Upper lobe of left lung (tissue), 6 donors: ENCODE data around the gene HMGCS1. TPM values are rescaled to one million over a fixed set of nuclear protein-coding genes. Genes with fewer than 3 reads are reported as not detected.

Source experiments
- ATAC-seq, 2 donors: fragments of 200-7000 bp; cut with Tn5 transposase; one replicate each; pipeline ENCODE4 v1.9.1; 2022; ENCODE audit warnings: mild to moderate bottlenecking in 2 of 2, moderate library complexity in 2 of 2; ENCODE audit not compliant: low FRiP score in 2 of 2
- DNase-seq, 2 donors: peaks; one replicate each; pipeline ENCODE4 v3.0.0-alpha.2; 2019 to 2020
- H3K27ac ChIP-seq, 4 donors: fragments of 200-600 bp; sonication (generic); one replicate each; pipeline ENCODE4 v1.5.1; 2016 to 2019
- H3K27me3 ChIP-seq, 4 donors: fragments of 200-600 bp; sonication (generic); one replicate each; pipeline ENCODE4 v1.5.1; 2017 to 2019
- H3K36me3 ChIP-seq, 4 donors: fragments of 200-600 bp; sonication (generic); one replicate each; pipeline ENCODE4 v1.5.1; 2016 to 2019
- H3K4me1 ChIP-seq, 4 donors: fragments of 200-600 bp; sonication (generic); one replicate each; pipeline ENCODE4 v1.5.1; 2018 to 2019
- H3K4me3 ChIP-seq, 4 donors: fragments of 200-600 bp; sonication (generic); one replicate each; pipeline ENCODE4 v1.5.1; 2017 to 2019; ENCODE audit warnings: mild to moderate bottlenecking in 2 of 4, moderate library complexity in 1 of 4
- H3K9me3 ChIP-seq, 4 donors: fragments of 200-600 bp; sonication (generic); one replicate each; pipeline ENCODE4 v1.5.1; 2018 to 2019
- CTCF ChIP-seq, 6 experiments: fragments of 450-650 bp in 4 of 6; fragments of 200-600 bp in 2 of 6; sonication (generic) in 2 of 6; IDR thresholded peaks; one replicate each; pipeline ENCODE4 v1.5.1; 2016 to 2019; ENCODE audit warnings: antibody characterized with exemption in 6 of 6
- EP300 ChIP-seq, 4 donors: sonication (generic); formaldehyde crosslinking; IDR thresholded peaks; one replicate each; pipeline ENCODE4 v1.5.1; 2017; ENCODE audit warnings: antibody characterized with exemption in 4 of 4, control low read depth in 2 of 4
- POLR2A ChIP-seq, 4 donors: fragments of 450-650 bp; IDR thresholded peaks; one replicate each; pipeline ENCODE4 v1.5.1; 2016 to 2017; ENCODE audit warnings: antibody characterized with exemption in 4 of 4, mild to moderate bottlenecking in 2 of 4
- POLR2AphosphoS5 ChIP-seq, 2 donors: sonication (generic); formaldehyde crosslinking; IDR thresholded peaks; one replicate each; pipeline ENCODE4 v1.5.1; 2017; ENCODE audit warnings: antibody characterized with exemption in 2 of 2
- WGBS, 2 donors: methylation state at CpG; one replicate each; pipeline ENCODE4 v1.1.5; 2017 to 2018; 5-methylcytosine and 5-hydroxymethylcytosine counted together
- total RNA-seq, 6 donors: library from RNA; depleted of rRNA in 4 of 6; stranded (reverse); fragments of >200 nt in 4 of 6; gene quantifications; one replicate each; pipeline versions ENCODE4 v1.1.0 to v1.2.1, GENCODE V29; 2016 to 2021
- donor health status: DM: no; HTN: no; CAD: no; lungs with moderate emphysema.
- donor health status: DM: no; HTN: yes; CAD: no; lungs with severe emphysema.

The HMGCS1 gene
- 100 to 1,000 TPM in 3 of 6 donors, 10 to 100 TPM in 3; 47.1 to 174 (median 107) TPM for total RNA-seq

- H3K9me3 ChIP-seq = no peaks in the 10 kb centered on the region
- 1% methylated on average over 38 to 69 of the region's 70 CpGs for WGBS, 2 donors
- peaks cover 9 to 38% (median 27%) of the 10 kb centered on the region in 4 donors for H3K4me1 ChIP-seq
- H3K36me3 ChIP-seq = no peaks in the 10 kb centered on the region
- TF ChIP-seq CTCF (IDR thresholded peaks at IDR 0.05) = peak in 2 of 6 experiments; percentile 10 to 35
- TF ChIP-seq POLR2A (IDR thresholded peaks at IDR 0.05) = peak; percentile 86 to 99 (median 94)
- peak; percentile 93 to 98 for TF ChIP-seq POLR2AphosphoS5 (IDR thresholded peaks at IDR 0.05)
- peak in 1 of 4 donors; percentile 100 for TF ChIP-seq EP300 (IDR thresholded peaks at IDR 0.05)
- H3K4me3 ChIP-seq = peak within 1 kb of the TSS; percentile 66 to 90 (median 74)
- peak within 1 kb of the TSS; percentile 83 to 97 (median 93) for H3K27ac ChIP-seq
- peak; percentile 98 to 99 for ATAC-seq
- no peaks in the 10 kb centered on the region for H3K27me3 ChIP-seq
- DNase-seq = peak; percentile 98 to 99
Observed at GRCh38 chr5:43313035-43313853, at the start of gene HMGCS1. Gene HMGCS1 (minus strand): TSS chr5:43313412. CDS start chr5:43298965, 14,447 bp downstream.

GRCh38 chr5:43358726-43359125 lies 45.5 kb upstream of the HMGCS1 start:
- Histone ChIP-seq H3K4me1 (no peaks in the 10 kb centered on the region), H3K27ac (no peak overlapping the region), H3K4me3 (no peak overlapping the region), H3K27me3 (no peaks in the 10 kb centered on the region), H3K36me3 (no peaks in the 10 kb centered on the region), H3K9me3 (peaks cover 0 to 11% (median 0%) of the 10 kb centered on the region in 4 donors)
- no peak for ATAC-seq
- TF ChIP-seq EP300 (IDR thresholded peaks at IDR 0.05) (no peak), POLR2AphosphoS5 (IDR thresholded peaks at IDR 0.05) (no peak), POLR2A (IDR thresholded peaks at IDR 0.05) (no peak), CTCF (IDR thresholded peaks at IDR 0.05) (no peak)
- no peak for DNase-seq

GRCh38 chr5:43358301-43358700 lies 45.1 kb upstream of the HMGCS1 start:
- ATAC-seq (no peak), DNase-seq (no peak)
- Histone ChIP-seq H3K27me3 (no peaks in the 10 kb centered on the region), H3K9me3 (peaks cover 0 to 11% (median 0%) of the 10 kb centered on the region in 4 donors), H3K4me1 (no peaks in the 10 kb centered on the region), H3K27ac (peak overlapping the region in 1 of 4 donors; percentile 53), H3K4me3 (no peak overlapping the region), H3K36me3 (no peaks in the 10 kb centered on the region)
- WGBS, 2 donors = 26 to 52% methylated on average over 3 of the region's 3 CpGs
- TF ChIP-seq CTCF (IDR thresholded peaks at IDR 0.05) = no peak
- no peak for TF ChIP-seq POLR2A (IDR thresholded peaks at IDR 0.05)
- no peak for TF ChIP-seq POLR2AphosphoS5 (IDR thresholded peaks at IDR 0.05)
- no peak for TF ChIP-seq EP300 (IDR thresholded peaks at IDR 0.05)

- WGBS, 2 donors = 52 to 69% methylated on average over 3 of the region's 3 CpGs
Observed at GRCh38 chr5:43357878-43358281, 44.7 kb upstream of the HMGCS1 start.

More at GRCh38 chr5:43357878-43358281, 44.7 kb upstream of the HMGCS1 start:
- Histone ChIP-seq H3K4me1 (no peaks in the 10 kb centered on the region), H3K27me3 (no peaks in the 10 kb centered on the region), H3K4me3 (no peak overlapping the region), H3K36me3 (no peaks in the 10 kb centered on the region), H3K27ac (peak overlapping the region in 2 of 4 donors; percentile 18 to 53), H3K9me3 (peaks cover 0 to 11% (median 0%) of the 10 kb centered on the region in 4 donors)
- DNase-seq (no peak), ATAC-seq (peak in 1 of 2 donors; percentile 49)
- TF ChIP-seq CTCF (IDR thresholded peaks at IDR 0.05) (no peak), POLR2A (IDR thresholded peaks at IDR 0.05) (no peak), EP300 (IDR thresholded peaks at IDR 0.05) (no peak), POLR2AphosphoS5 (IDR thresholded peaks at IDR 0.05) (no peak)
